GM18511 (cell line): ENCODE results near the gene FRG1.
"Not testable (repeated sequence)": the region's sequence is repeated elsewhere in the genome, so short reads cannot be mapped to it uniquely, and the experiment has no call there.

Source experiments
- ATAC-seq: cut with Tn5 transposase; IDR thresholded peaks from one replicate; pipeline ENCODE4 v1.9.1; 2021; ENCODE audit warnings: mild to moderate bottlenecking, moderate library complexity; ENCODE audit not compliant: unreplicated experiment

Gene FRG1

DNA sequence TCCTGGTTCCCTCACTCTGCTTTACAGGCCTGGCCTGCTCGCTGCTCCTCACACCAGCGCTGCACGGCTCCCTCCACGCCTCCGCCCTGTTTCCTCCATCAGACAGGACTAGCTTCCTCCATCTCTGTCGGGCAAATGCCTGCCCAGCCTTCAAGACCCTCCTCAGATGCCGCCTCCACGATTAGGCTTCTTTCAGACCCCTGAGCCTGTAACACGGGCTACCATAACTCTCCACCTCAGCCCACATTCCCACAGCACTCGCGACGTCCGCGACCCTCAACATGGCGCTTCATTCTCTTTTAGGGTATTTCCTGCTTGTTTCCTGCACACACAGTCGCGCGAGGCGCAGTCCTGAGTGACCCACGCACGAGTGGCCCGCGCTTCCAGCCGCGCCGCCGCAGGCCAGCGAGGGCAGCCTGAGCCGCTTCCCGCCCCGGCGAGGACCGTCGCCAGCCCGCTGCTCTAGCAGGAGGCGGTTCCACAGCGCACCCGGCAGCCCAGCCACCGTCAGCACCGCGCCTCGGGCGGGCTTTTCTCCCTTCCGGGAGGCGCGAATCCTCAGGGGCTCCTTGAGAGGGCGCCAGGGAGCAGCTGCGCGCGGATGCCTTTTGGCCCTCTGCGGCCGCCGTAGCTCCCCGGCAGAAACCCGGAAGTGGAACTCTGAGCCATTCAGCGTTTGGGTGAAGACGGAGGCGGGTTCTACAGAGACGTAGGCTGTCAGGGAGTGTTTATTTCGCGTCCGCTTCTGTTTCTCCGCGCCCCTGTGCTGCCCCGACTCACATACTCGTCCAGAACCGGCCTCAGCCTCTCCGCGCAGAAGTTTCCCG, at the start of gene FRG1:
TSS of gene FRG1 (plus strand) at position 695 of the 827 bp plus-strand sequence. CDS start 138 bp downstream, outside the sequence.
- ATAC-seq: peak; percentile 99

GRCh38 chr4:189897667-189898066, 43.0 kb upstream of the FRG1 start:
- no peak for ATAC-seq

DNA sequence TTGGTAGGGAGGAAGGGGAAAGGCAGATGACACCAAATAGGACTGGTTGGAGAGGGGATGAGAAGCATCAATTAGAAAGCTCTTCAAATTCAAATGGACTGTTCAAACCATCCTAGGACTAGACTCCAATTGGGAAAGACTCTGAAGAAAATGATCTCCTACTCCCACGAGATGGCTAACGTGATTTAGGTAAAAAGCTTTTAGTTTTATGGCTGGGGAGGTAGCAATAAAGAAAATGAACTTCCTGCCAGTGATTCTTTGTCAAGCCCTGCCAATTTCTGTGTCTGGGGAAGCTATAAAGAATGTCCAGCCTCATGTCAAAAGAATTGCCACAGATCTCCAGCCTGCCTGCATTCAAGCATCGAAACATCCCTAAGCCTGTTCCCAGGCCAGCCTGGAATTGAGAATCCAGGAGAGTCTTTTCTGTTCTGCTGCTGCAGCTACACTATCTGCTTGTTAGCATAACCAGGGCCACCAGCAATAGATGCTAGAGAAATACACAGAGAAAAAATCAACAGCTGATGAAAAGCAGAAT, 41.1 kb upstream of the FRG1 start:
- ATAC-seq: not testable (repeated sequence)

GRCh38 chr4:189904420-189905027, 36.1 kb upstream of the FRG1 start:
- ATAC-seq: peak; percentile 97

GRCh38 chr4:189912170-189912569, 28.5 kb upstream of the FRG1 start:
- ATAC-seq: no peak

DNA sequence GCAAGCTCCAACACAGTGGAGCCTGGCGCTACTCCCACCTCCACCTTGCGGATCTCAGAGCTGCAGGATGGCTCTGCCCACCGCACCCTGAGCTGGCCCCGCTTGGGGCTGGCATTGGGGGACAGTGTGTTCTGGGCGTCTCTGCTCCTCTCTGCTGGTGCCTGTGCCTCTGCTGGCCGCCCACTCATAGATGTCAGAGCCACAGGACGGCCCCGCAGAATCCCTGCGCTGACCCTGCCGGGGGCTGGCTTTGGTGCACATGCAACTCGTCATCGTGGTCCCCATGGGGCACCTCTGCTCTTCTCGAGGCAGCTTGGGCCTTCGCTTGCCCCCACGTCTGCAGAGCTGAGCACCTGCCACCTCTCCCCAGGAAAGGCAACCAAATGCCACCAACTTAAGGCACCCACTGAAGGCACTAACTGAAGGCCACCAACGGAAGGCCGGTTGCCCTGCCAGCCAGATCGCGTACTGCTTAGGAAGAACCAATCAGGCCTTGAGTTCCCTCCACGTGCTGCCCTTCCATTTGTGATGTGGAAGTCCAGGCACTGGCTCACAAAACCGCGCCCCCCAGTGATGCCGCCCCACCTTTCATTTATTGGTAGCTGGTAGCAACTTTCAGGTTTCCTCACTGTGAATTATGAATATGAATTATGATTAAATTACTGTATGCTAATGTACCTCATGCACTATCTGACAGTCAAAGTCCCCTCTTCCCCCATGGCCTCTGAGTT, 23.3 kb upstream of the FRG1 start:
- ATAC-seq: no peak

- no peak for ATAC-seq
These were observed 19.6 kb upstream of the FRG1 start for GRCh38 chr4:189921058-189921457.

DNA sequence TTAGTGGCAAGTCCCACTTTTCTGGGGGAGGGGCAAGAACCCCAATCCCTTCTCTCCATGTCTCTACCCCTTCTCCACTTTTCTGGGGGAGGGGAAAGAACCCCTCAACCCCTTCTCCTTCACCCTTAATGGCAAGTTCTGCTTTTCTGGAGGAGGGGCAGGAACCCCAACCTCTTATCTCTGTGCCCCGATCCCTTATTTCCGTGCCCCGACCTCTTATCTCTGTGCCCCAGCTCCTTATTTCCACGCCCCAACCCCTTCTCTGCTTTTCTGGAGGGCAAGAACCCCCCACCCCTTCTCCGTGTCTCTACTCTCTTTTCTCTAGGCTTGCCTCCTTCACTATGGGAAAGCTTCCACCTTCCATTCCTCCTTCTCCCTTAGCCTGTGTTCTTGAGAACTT, 13.9 kb upstream of the FRG1 start:
- ATAC-seq: not testable (repeated sequence)

DNA sequence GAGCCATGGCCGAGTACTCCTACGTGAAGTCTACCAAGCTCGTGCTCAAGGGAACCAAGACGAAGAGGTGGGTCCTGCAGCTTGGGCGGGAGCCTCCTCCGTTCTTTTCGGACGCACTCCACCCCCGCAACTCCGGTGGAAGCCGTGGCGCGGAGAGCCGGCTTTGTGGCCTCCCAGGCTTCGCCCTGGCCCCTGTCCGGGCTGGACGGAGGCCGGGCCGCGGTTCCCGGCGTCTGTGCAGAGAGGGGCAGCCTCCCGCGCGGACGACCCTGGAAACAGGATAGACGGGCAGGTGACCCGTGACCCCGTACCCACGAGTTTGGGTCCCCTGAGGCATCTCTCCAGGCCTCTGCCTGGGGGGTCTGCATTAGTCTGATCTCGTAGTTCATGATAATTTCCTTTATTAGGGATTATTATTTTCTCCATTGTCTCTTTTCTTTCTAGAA, 356 bp downstream of the FRG1 start:
- ATAC-seq: peak; percentile 50

DNA sequence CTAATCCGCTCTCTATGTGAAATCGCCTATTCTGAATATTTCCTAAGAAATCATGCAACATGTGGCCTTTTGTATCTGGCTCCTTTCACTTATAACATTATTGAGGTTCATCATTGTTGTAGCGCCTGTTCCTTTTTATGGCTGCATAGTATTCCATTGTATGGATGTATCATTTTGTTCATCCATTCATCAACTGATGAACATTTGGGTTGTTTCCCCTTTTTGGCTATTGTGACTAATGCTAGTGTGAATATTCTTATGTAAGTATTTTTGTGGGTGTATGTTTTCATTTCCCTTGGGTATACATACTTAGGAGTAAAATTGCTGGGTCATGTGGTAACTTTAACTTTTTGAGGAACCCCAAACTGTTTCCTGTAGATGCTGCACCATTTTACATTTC, 1.7 kb downstream of the FRG1 start:
- ATAC-seq: not testable (repeated sequence)

DNA sequence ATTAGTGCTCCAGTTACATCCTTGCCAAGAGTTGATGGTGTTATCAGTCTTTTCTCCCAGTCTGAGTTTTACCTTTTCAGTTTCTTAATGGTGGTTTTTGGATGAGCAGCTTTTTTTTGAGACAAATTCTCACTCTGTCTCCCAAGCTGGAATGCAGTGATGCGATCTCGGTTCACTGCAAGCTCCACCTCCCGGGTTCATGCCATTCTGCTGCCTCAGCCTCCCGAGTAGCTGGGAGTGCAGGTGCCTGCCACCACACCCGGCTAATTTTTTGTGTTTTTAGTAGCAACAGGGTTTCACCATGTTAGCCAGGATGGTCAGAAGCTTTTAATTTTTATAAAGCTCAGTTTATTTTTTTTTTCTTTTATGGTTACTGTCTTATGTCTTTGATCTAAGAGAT, 3.4 kb downstream of the FRG1 start:
- ATAC-seq: not testable (repeated sequence)

GRCh38 chr4:189946906-189947305, 6.2 kb downstream of the FRG1 start:
- not testable (repeated sequence) for ATAC-seq

GRCh38 chr4:189948486-189948885, 7.8 kb downstream of the FRG1 start:
- not testable (repeated sequence) for ATAC-seq

DNA sequence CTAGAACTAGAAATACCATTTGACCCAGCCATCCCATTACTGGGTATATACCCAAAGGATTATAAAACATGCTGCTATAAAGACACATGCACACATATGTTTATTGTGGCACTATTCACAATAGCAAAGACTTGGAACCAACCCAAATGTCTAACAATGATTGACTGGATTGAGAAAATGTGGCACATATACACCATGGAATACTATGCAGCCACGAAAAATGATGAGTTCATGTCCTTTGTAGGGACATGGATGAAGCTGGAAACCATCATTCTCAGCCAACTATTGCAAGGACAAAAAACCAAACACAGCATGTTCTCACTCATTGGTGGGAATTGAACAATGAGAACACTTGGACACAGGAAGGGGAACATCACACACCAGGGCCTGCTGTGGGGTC, 28.6 kb downstream of the FRG1 start:
- ATAC-seq: not testable (repeated sequence)

DNA sequence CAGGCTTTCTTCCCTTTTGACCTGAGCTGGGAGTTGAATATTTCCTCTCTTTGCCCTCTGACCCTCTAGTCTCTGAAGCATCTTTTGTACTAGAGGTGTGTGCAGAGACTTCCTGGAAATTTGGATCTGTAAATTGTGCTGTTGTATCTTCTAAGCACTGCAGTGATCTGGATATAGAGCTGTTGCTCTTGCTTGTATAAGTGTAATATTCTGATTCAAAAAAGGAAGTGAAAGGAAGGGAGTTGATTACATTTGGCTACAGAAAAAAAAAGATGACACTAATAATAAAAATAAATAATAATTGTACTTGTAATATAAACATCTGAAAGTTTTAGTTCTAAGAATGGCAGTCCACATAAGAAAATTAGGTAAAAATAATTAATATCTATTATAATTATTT, 33.0 kb downstream of the FRG1 start:
- ATAC-seq: peak; percentile 52

DNA sequence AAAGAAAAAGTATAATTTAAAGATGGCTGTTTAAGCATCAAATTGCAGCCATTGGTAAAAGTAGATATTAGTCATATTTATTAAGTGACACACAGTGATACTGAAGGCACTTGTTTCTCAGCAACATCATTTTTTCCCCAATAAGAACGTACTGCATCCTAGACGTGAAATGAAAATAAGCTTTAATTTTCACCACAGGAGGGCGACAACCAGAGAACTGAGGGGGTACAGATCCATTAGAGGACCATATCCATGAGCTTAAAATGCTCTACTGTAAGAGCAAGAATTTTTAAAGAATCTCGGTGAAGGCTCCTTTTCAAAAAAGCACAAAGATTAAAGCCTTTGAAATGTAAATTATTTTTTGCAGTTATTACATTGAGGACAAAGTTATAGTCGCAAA, 33.4 kb downstream of the FRG1 start:
- peak; percentile 56 for ATAC-seq

- ATAC-seq: no peak
These were observed 38.8 kb downstream of the FRG1 start for GRCh38 chr4:189979196-189980047.

DNA sequence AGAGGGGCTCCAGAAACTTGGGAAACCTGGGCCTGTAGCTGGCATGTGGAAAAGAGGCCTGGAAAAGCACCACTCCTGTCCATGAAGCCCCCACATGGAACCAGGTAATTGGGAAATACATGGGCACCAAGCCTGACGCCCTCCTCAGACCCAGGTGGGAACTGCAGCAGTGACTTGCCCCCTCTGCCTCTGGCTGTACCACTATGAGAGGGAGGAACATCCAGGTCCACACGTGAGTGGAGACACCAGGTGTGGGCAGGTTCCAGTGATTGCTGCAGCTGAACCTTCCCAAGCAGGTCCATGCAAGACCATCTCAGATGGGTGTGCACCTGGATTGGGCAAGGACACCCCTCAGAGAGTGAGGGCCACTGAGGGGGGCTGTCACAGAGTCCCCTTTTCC, 39.6 kb downstream of the FRG1 start:
- not testable (repeated sequence) for ATAC-seq

DNA sequence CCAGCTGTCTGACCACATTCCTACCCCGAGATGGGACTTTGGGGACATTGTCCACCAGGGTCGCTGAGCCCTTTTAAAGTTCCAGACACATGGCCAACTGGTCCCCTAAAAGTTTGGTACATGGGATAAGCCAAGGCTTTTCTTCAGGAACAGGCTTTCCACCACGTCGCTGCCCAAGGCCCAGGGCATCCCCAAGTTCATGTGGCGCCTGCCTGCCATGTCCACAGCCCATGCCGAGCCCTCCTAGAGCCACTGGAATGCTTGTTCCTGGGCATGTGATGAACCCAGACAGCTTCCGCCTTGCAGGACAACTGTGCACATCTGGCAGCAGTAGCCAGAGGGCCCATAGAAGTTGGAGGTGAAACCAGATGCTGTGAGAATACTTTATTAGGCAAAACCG, 41.3 kb downstream of the FRG1 start:
- ATAC-seq: no peak

- not testable (repeated sequence) for ATAC-seq
These were observed 43.3 kb downstream of the FRG1 start for GRCh38 chr4:189983916-189984526.
